ENCODE results near the gene SMAD7. TPM values are rescaled to one million over a fixed set of nuclear protein-coding genes. Genes with fewer than 3 reads are reported as not detected.

The SMAD7 gene, protein sequence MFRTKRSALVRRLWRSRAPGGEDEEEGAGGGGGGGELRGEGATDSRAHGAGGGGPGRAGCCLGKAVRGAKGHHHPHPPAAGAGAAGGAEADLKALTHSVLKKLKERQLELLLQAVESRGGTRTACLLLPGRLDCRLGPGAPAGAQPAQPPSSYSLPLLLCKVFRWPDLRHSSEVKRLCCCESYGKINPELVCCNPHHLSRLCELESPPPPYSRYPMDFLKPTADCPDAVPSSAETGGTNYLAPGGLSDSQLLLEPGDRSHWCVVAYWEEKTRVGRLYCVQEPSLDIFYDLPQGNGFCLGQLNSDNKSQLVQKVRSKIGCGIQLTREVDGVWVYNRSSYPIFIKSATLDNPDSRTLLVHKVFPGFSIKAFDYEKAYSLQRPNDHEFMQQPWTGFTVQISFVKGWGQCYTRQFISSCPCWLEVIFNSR
- total RNA-seq = 10 to 100 TPM in 3 of 4 donors, 1 to 10 TPM in 1; 9.1 to 13.4 (median 10.8) TPM

DNA sequence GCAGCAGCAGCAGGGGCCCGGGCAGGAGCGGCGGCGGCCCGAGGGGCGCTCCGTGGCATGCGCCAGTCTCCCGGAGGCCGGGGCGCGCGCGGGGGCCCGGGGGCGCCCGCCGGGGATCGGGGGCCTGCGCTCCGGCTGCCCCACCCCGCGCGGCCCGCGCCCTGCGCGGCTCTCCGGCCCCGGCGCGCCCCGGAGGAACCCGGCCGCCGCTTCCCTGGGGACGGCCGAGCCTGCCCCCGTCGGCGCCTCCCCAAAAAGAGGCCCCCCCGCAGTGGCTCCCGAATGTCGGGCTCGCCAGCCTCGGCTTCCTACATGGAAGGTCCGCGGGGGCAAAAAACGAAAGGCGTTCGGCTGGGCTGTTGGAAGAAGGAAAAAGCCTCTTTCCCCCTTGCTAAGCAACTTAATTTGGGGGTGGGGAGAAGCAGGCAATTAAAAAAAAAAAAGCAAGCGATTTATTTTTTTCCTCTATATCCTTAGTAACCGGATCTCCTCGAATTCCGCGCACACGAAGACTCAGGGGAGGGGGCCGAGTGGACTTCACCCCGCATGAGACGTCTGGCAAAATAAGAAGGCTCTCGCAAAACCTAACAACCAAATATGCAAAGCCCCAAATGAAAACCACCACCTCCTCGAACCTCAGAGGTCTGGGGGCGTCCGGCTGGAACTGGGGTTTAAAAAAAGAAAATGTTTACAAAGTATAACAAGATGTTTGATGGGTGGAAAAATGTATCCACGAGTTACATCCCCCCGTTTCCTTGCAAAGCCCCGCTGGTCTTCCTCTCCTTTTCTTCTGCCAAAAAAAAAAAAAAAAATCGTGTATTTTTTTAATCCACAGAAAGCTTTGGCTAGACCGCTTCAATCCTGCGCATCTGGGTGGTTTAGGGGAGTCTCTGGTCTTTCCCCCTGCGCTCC lies at the start of gene SMAD7:
TSS of gene SMAD7 (minus strand) at position 430 of the 912 bp plus-strand sequence. CDS start 541 bp downstream, outside the sequence.
- DNase-seq = no peak
- no peak for ATAC-seq
- in situ Hi-C loops (cut with MboI; ENCODE audit: low sequenced_read_pairs in 4 of 4) (loop anchor here in 1 of 4 donors (25.0 kb wide), 1 partner anchor 263 kb away; no protein-coding TSS in a partner anchor), intact Hi-C loops (cut with DNase I; ENCODE audit: low total_unique reads) (loop anchor here (1.0 to 10.0 kb wide), 3 partner anchors 15 to 864 kb away; partner anchors contain the start of gene ACAA2)
- Histone ChIP-seq H3K27me3 (no peaks in the 10 kb centered on the region), H3K4me3 (peak within 1 kb of the TSS; percentile 71 to 94 (median 85)), H3K27ac (peak within 1 kb of the TSS; percentile 90 to 100 (median 94)), H3K36me3 (no peaks in the 10 kb centered on the region), H3K9me3 (no peaks in the 10 kb centered on the region), H3K4me1 (peaks cover 44 to 51% of the 10 kb centered on the region in 2 donors)
- TF ChIP-seq POLR2A (IDR thresholded peaks at IDR 0.05) = no peak
- TF ChIP-seq, protein P1, sequence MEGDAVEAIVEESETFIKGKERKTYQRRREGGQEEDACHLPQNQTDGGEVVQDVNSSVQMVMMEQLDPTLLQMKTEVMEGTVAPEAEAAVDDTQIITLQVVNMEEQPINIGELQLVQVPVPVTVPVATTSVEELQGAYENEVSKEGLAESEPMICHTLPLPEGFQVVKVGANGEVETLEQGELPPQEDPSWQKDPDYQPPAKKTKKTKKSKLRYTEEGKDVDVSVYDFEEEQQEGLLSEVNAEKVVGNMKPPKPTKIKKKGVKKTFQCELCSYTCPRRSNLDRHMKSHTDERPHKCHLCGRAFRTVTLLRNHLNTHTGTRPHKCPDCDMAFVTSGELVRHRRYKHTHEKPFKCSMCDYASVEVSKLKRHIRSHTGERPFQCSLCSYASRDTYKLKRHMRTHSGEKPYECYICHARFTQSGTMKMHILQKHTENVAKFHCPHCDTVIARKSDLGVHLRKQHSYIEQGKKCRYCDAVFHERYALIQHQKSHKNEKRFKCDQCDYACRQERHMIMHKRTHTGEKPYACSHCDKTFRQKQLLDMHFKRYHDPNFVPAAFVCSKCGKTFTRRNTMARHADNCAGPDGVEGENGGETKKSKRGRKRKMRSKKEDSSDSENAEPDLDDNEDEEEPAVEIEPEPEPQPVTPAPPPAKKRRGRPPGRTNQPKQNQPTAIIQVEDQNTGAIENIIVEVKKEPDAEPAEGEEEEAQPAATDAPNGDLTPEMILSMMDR (IDR thresholded peaks at IDR 0.05 in 4 of 5, conservative IDR thresholded peaks at IDR 0.05 in 1 of 5) = no peak

- no peak overlapping the region for H3K27ac ChIP-seq
- no peak for TF ChIP-seq POLR2A (IDR thresholded peaks at IDR 0.05)
- TF ChIP-seq, protein P1 (IDR thresholded peaks at IDR 0.05 in 4 of 5, conservative IDR thresholded peaks at IDR 0.05 in 1 of 5) = no peak
- H3K36me3 ChIP-seq = no peaks in the 10 kb centered on the region
- DNase-seq (no peak), ATAC-seq (no peak)
- no peaks in the 10 kb centered on the region for H3K27me3 ChIP-seq
- no peaks in the 10 kb centered on the region for H3K9me3 ChIP-seq
- intact Hi-C loops (cut with DNase I; ENCODE audit: low total_unique reads) (no loop called here), in situ Hi-C loops (cut with MboI; ENCODE audit: low sequenced_read_pairs in 4 of 4) (no loop called here)
- peaks cover 23% of the 10 kb centered on the region in 2 donors for H3K4me1 ChIP-seq
- H3K4me3 ChIP-seq = no peak overlapping the region
Measured at GRCh38 chr18:48999569-48999968, 48.8 kb upstream of the SMAD7 start.

- Histone ChIP-seq H3K36me3 (no peaks in the 10 kb centered on the region), H3K4me1 (peaks cover 32 to 35% of the 10 kb centered on the region in 2 donors), H3K27ac (peak overlapping the region; percentile 28 to 65 (median 56)), H3K9me3 (no peaks in the 10 kb centered on the region), H3K27me3 (no peaks in the 10 kb centered on the region), H3K4me3 (no peak overlapping the region)
- in situ Hi-C loops (cut with MboI; ENCODE audit: low sequenced_read_pairs in 4 of 4) (no loop called here), intact Hi-C loops (cut with DNase I; ENCODE audit: low total_unique reads) (no loop called here)
- no peak for TF ChIP-seq POLR2A (IDR thresholded peaks at IDR 0.05)
- TF ChIP-seq, protein P1 (IDR thresholded peaks at IDR 0.05 in 4 of 5, conservative IDR thresholded peaks at IDR 0.05 in 1 of 5) = no peak
- DNase-seq (peak in 1 of 2 donors; percentile 69), ATAC-seq (peak; percentile 71 to 85)
Measured at GRCh38 chr18:48997985-48998831, 47.4 kb upstream of the SMAD7 start.

GRCh38 chr18:48997681-48997984 lies 46.9 kb upstream of the SMAD7 start:
- TF ChIP-seq, protein P1 (IDR thresholded peaks at IDR 0.05 in 4 of 5, conservative IDR thresholded peaks at IDR 0.05 in 1 of 5) = no peak
- no peak for TF ChIP-seq POLR2A (IDR thresholded peaks at IDR 0.05)
- in situ Hi-C loops (cut with MboI; ENCODE audit: low sequenced_read_pairs in 4 of 4) (no loop called here), intact Hi-C loops (cut with DNase I; ENCODE audit: low total_unique reads) (no loop called here)
- DNase-seq = no peak
- Histone ChIP-seq H3K27me3 (no peaks in the 10 kb centered on the region), H3K36me3 (no peaks in the 10 kb centered on the region), H3K9me3 (no peaks in the 10 kb centered on the region), H3K27ac (peak overlapping the region in 2 of 4 donors; percentile 55 to 65), H3K4me1 (peaks cover 32 to 35% of the 10 kb centered on the region in 2 donors), H3K4me3 (no peak overlapping the region)
- no peak for ATAC-seq

Data from gastrocnemius medialis (tissue), 4 donors.